Fibroblast of the conjunctiva (primary cell): ENCODE results near the gene EML4.
"Not testable (repeated sequence)": the region's sequence is repeated elsewhere in the genome, so short reads cannot be mapped to it uniquely, and the experiment has no call there.

ENCODE experiments used
- DNase-seq: peaks from one replicate; pipeline ENCODE4 v3.0.0-alpha.2; 2010; ENCODE audit warnings: low read depth

EML4 gene

DNA sequence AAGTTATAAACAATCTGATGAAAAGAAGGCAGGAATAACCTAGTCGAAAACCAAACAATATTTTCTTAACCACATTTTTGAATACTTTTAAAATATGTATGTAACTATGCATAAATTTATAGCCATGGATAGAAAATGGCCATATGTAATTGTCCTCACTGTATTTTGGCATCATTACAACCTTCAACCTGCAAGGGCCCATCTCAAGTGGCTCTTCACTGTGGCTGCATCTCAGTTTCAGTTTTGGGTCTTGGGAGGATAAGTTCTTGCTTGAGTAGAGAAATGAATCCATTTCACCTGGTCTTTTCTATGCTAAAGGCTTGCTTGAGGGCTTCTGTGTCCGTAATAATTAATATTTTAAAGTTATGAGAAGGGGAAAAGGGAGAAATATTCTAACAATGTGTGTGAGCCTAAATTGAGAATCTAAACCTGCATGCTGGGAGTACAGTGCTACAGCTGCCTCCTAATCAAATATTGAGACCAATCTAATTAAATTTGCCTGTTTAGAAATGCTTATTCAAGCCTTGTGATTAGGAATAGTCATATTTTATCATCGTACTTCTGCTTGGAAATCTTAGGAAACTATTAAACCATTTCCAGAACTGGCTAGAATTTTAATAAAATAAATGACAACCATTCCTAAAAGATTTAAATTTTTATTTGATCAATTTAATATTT is 92.5 kb downstream of the EML4 start:
- DNase-seq = no peak

- no peak for DNase-seq
Measured at GRCh38 chr2:42266236-42266635, 97.1 kb downstream of the EML4 start.

- DNase-seq = no peak
Measured at GRCh38 chr2:42267530-42267929, 98.4 kb downstream of the EML4 start.

GRCh38 chr2:42268528-42269151 is 99.5 kb downstream of the EML4 start:
- no peak for DNase-seq

DNA sequence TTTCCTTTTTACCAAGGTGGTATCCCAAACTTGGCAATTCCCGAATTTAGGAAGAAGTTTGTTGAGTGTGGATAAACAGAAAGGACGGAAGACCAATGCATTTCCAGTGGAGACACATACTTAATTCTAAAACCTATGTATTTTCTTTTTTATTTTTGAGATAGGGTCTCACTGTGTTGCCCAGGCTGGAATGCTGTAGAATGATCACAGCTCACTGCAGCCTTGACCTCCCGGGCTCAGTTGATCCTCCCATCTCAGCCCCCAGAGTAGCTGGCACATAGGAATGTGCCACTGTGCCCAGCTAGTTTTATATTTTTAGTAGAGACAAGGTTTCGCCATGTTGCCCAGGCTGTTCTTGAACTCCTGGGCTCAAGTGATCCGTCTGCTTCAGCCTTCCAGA is 101.6 kb downstream of the EML4 start:
- DNase-seq = no peak

- not testable (repeated sequence) for DNase-seq
Measured at GRCh38 chr2:42271246-42271645, 102.1 kb downstream of the EML4 start.

GRCh38 chr2:42274863-42275262 is 105.7 kb downstream of the EML4 start:
- DNase-seq = no peak

DNA sequence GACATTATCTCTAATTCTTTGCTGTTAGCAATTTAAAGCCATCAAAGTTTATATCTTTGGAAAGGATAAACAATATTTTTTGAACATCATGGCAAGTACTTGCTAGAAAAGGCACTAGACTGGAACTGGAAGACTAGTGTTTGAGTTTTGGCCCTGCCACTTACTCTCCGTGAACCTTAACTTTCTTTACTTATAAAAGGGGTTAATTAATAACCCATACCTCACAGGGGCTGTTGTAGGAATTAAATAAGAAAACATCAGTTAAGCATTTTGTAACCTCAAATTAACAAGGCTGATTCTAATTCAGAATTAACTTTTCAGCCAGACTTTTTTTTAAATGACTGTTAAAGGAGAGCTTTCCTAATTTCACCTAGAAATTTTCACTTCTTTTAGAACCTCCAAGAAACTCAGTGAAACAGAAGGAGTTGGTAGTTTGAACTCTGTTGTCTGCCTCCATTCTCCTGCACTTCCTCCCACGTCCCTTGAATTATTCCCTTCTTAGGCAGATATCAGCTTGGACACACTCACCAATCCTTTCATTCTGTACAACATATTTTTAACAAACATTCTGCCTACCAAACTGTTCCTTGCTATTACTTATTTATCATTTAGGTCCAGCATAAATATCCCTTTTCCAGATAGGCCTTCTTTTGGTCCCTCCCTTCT is 112.4 kb downstream of the EML4 start:
- no peak for DNase-seq

- no peak for DNase-seq
Measured at GRCh38 chr2:42284019-42284418, 114.9 kb downstream of the EML4 start.

- DNase-seq = no peak
Measured at GRCh38 chr2:42286268-42286946, 117.3 kb downstream of the EML4 start.

DNA sequence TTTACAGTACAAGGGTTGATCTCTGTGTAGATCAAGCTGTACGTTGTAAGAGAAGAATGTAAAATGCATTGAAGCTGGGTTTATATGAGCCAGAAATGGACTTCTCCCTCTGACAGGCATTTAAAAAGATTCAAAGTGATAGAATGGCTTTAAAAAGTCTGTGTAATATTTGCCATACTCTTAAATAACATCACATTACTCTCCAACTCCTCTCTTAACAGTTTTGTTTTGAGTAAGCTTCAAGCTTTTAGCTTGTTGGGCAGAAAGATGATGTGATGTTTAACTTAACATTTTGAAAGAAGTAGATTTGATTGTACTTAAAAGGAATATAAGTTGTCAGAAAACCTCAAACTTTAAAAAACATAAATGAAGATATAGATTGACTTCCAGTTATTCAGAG is 119.7 kb downstream of the EML4 start:
- DNase-seq = no peak

GRCh38 chr2:42289222-42289621 is 120.1 kb downstream of the EML4 start:
- no peak for DNase-seq

GRCh38 chr2:42290005-42290404 is 120.9 kb downstream of the EML4 start:
- no peak for DNase-seq

- DNase-seq = no peak
Measured at GRCh38 chr2:42293019-42293418, 123.9 kb downstream of the EML4 start.

- DNase-seq = no peak
Measured at GRCh38 chr2:42296226-42296625, 127.1 kb downstream of the EML4 start.

- DNase-seq = no peak
Measured at GRCh38 chr2:42297322-42297936, 128.3 kb downstream of the EML4 start.

DNA sequence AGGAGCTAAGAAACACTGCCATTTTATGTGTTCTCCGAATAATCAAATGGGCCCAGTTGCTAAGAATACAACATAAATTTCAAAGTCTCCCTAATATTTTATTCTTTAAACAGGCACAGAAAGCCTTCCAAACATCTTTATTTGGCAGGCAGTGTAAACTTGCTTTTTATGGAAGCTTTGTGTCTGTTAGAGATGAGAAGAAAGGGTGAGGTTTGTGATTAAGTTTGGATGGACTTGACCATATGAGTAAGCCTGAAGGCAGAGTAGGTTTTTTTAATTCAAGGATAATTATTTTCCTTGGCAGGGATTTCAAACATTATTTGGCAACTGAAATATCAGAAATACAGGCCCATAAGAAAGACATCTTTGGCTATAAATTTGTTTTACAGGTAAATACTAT is 129.0 kb downstream of the EML4 start:
- peak; percentile 13 for DNase-seq

GRCh38 chr2:42298996-42299754 is 130.0 kb downstream of the EML4 start:
- no peak for DNase-seq

GRCh38 chr2:42300527-42300926 is 131.4 kb downstream of the EML4 start:
- DNase-seq = no peak

- no peak for DNase-seq
Measured at GRCh38 chr2:42303252-42303651, 134.1 kb downstream of the EML4 start.

GRCh38 chr2:42304059-42304713 is 135.0 kb downstream of the EML4 start:
- DNase-seq = no peak
